ENCODE measurements around the gene HDAC9. TPM values are rescaled to one million over a fixed set of nuclear protein-coding genes. Genes with fewer than 3 reads are reported as not detected.

HDAC9 gene
- total RNA-seq, result 10 to 100 TPM in 4 of 9 donors, 1 to 10 TPM in 5; 2.6 to 23.1 (median 7.3) TPM
- polyA plus RNA-seq, result 1 to 10 TPM; 2.7 to 8.1 (median 7.7) TPM
- long read RNA-seq, donor 1, partial matches to known transcripts, result 0 of 20 reads
- long read RNA-seq, donor 1, other reads (novel, unspliced or antisense), result 20 of 20 reads
- long read RNA-seq, donor 2, partial matches to known transcripts, result 0 of 23 reads
- long read RNA-seq, donor 2, other reads (novel, unspliced or antisense), result 22 of 23 reads
- long read RNA-seq, donor 3, result 0 reads
- long read RNA-seq, donor 4, partial matches to known transcripts, result 3 of 3 reads
- long read RNA-seq, donor 4, other reads (novel, unspliced or antisense), result 0 of 3 reads
- long read RNA-seq, donor 5, partial matches to known transcripts, result 2 of 5 reads
- long read RNA-seq, donor 5, other reads (novel, unspliced or antisense), result 3 of 5 reads
- long read RNA-seq, donor 6, partial matches to known transcripts, result 0 of 3 reads
- long read RNA-seq, donor 6, other reads (novel, unspliced or antisense), result 3 of 3 reads
- long read RNA-seq, donor 7, partial matches to known transcripts, result 0 of 1 reads
- long read RNA-seq, donor 7, other reads (novel, unspliced or antisense), result 0 of 1 reads
- long read RNA-seq, donor 8, result 0 reads
- long read RNA-seq, donor 9, result 0 reads
- long read RNA-seq, donor 10, result 0 reads

DNA sequence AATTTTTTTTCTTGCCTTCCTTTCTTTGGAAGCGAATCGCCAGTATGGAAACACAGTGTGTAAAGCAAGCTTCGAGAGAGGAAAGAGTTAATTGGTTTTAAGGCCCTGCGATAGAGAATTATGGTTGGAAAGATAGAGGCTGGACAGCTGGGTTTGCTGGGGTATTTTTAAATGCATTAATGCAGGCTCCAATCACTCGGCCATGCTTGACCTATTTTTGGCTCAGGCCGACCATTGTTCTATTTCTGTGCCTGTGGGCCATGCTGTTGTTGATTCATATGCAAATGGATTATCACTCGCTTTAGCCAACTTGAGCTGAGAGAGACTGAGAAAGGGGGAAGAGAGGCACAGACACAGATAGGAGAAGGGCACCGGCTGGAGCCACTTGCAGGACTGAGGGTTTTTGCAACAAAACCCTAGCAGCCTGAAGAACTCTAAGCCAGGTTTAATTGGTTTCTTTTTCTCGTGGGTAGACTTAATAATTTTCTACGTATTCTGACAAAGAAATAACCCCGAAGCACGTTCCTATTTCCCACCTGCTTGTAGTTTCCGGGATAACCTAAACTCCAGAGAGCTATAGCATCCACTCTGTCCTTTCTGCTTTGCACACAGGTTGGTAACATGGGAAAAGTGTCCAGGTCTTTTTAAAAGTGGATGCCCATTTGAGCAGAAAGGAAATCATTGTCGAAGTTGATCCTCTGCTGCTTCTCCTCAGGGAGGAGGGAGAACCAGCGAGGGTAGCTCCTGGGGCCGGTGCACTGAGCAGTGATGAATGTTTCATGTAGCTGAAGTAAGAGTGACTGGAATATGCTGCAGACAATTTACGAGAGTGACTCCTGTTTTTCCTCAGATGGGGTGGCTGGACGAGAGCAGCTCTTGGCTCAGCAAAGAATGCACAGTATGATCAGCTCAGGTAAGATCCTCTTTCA lies at the start of gene HDAC9:
Gene HDAC9, plus strand, starts transcription at position 338 of the 929 bp plus-strand sequence. Its CDS starts 554 bp downstream, at position 892.
- peak within 1 kb of the TSS in 2 of 4 donors; percentile 3 to 48 for H3K4me3 ChIP-seq
- intact Hi-C loops (cut with DNase I), result no loop called here
- TF ChIP-seq, protein P1, sequence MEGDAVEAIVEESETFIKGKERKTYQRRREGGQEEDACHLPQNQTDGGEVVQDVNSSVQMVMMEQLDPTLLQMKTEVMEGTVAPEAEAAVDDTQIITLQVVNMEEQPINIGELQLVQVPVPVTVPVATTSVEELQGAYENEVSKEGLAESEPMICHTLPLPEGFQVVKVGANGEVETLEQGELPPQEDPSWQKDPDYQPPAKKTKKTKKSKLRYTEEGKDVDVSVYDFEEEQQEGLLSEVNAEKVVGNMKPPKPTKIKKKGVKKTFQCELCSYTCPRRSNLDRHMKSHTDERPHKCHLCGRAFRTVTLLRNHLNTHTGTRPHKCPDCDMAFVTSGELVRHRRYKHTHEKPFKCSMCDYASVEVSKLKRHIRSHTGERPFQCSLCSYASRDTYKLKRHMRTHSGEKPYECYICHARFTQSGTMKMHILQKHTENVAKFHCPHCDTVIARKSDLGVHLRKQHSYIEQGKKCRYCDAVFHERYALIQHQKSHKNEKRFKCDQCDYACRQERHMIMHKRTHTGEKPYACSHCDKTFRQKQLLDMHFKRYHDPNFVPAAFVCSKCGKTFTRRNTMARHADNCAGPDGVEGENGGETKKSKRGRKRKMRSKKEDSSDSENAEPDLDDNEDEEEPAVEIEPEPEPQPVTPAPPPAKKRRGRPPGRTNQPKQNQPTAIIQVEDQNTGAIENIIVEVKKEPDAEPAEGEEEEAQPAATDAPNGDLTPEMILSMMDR (IDR thresholded peaks at IDR 0.05), result no peak
- no peak for TF ChIP-seq POLR2A (IDR thresholded peaks at IDR 0.05)
- WGBS, 4 donors, result 5 to 8% (median 6%) methylated on average over 18 of the region's 18 CpGs
- H3K36me3 ChIP-seq (replicated peaks in 1 of 2), result no peaks in the 10 kb centered on the region
- DNase-seq, result peak; percentile 21 to 65 (median 35)
- no peaks in the 10 kb centered on the region for H3K27me3 ChIP-seq
- H3K4me1 ChIP-seq (replicated peaks in 1 of 2), result peaks cover 0 to 12% of the 10 kb centered on the region in 2 donors
- H3K9me3 ChIP-seq (replicated peaks in 1 of 3), result no peaks in the 10 kb centered on the region
- no peak within 1 kb of the TSS for H3K27ac ChIP-seq

DNA sequence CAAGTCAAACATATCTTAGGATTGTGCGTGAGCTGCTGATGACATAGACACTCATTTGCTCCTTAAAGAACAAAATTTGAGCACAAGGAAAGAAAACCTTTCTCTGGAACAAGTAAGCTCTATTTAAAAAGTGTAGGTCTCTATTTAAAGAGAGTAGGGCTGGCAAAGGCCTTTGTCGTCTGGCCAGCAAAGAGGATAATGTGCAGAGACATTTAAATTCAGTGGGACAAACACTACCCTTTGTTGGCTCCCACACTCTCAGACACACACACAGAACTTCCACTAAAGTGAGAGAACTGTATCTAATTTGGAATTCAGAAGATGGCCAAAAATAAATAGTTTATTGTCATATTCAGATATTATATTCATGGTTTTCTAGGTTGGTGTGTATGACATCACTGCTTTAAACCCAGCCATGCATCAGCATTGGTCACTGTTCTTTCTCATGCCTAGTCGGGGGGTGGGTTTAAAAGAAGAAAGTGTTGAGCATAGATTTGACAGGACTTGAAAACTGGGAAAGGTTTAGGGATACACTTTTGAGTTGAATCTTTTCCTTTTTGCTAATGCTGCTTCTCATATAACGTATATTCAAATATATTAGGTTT lies 49.5 kb upstream of the HDAC9 start:
- 77 to 90% (median 88%) methylated on average over 4 of the region's 4 CpGs for WGBS, 4 donors

DNA sequence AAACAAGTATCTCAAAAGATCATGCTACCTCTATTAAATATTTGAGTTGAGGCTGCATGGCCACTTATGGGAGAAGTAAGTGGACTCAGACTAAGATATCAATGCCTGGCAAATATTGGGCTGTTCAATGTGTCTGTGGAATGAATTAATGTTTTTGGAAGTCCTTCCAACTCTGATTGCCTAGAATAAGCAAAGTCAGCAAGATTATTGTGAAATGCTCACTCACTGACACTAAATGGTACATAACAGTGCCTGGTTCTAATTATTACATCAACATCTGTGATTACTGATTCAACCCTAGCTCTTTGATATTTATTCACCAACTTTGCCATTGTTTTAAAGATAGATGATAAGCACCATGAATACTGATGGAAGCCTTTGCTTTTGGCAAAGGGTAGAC lies 45.5 kb upstream of the HDAC9 start:
- no peak for TF ChIP-seq POLR2A (IDR thresholded peaks at IDR 0.05)
- TF ChIP-seq, protein P1 (IDR thresholded peaks at IDR 0.05), result no peak
- no peaks in the 10 kb centered on the region for H3K4me1 ChIP-seq (replicated peaks in 1 of 2)
- H3K4me3 ChIP-seq, result no peak overlapping the region
- no peaks in the 10 kb centered on the region for H3K36me3 ChIP-seq (replicated peaks in 1 of 2)
- H3K27me3 ChIP-seq, result no peaks in the 10 kb centered on the region
- H3K9me3 ChIP-seq (replicated peaks in 1 of 3), result no peaks in the 10 kb centered on the region
- H3K27ac ChIP-seq, result no peak overlapping the region
- no peak for DNase-seq
- intact Hi-C loops (cut with DNase I), result no loop called here

More for the DNA sequence above, 49.5 kb upstream of the HDAC9 start:
- TF ChIP-seq, protein P1 (IDR thresholded peaks at IDR 0.05), result no peak
- no peak for TF ChIP-seq POLR2A (IDR thresholded peaks at IDR 0.05)
- Histone ChIP-seq H3K9me3 (replicated peaks in 1 of 3) (no peaks in the 10 kb centered on the region), H3K36me3 (replicated peaks in 1 of 2) (no peaks in the 10 kb centered on the region), H3K4me1 (replicated peaks in 1 of 2) (no peaks in the 10 kb centered on the region), H3K27ac (no peak overlapping the region), H3K27me3 (no peaks in the 10 kb centered on the region), H3K4me3 (no peak overlapping the region)
- DNase-seq, result no peak
- intact Hi-C loops (cut with DNase I), result no loop called here

All from adrenal gland (tissue), 19 donors.